DMS79 (cell line): Measurements from ENCODE around the gene MRPL41.
A peak's percentile ranks its signal among the peaks of the same experiment; 100 is the strongest.
"Not testable (repeated sequence)": the region's sequence is repeated elsewhere in the genome, so short reads cannot be mapped to it uniquely, and the experiment has no call there.

Source experiments
- DNase-seq: peaks from one replicate; lab custom pipeline; 2025; lab: John Stamatoyannopoulos, UW

Gene MRPL41

DNA sequence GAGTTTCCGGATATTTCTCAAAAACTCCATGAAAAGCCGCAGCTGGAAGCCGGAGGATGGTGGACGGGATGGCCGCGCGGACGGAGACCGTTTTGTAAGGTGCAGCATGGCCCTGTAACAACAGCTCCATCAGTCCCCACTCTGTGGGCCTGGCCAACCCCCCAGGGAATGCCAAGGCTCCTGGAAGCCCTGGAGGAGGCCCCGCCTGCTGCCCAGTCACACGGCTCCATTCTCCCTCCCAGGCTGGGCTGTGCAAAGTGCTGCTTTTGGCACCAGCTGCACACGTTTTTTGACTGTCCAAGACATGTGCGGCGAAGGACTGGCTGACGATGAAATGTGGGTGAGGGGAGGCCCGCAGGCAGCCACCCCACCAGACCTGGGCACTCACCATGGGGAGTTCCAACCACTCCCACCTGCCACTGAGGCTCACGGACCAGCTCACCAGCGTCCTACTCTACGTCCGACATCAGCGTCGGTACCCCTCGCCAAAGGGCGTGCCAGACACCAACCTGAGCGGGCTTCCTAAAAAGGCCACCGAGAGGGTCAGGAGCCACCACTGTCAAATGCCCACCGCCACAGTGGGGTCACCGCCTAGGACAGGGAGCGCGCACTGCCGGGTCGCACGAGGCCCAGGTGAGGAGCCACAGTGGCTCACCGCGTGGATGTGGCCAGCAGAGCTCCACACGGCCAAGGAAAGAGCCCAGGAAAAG is 28.8 kb upstream of the MRPL41 start:
- no peak for DNase-seq

DNA sequence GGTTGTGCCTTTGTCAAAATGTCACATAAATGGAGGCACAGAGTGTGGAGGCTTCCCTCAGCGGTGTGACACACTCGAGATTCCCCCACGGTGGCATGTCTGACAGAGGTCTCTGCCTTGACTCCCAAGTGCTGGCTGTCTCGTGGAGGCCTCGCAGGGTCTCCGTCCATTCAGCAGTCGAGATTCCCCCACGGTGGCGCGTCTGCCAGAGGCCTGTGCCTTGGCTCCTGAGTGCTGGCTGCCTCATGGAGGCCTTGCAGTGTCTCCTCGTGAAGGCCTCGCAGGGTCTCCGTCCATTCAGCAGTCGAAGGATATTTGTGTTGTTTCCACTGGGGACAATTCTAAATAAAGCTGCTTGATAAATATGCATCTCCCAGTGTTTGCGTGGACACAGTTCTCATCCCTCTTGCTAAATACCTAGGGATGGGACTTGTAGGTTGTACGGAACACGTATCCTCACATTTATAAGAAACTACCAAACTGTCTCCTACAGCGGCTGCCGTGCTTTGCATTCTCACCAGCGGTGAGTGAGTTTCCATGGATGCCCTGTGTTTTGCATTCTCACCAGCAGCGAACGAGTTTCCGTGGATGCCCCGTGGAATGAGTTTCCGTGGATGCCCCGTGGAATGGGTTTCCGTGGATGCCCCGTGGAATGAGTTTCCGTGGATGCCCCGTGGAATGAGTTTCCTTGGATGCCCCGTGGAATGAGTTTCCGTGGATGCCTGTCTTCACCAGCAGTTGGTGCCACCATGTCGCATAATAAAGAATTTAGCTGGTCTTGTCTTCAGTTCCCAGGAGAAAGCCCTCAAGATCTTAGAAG is 27.3 kb upstream of the MRPL41 start:
- DNase-seq: no peak

DNA sequence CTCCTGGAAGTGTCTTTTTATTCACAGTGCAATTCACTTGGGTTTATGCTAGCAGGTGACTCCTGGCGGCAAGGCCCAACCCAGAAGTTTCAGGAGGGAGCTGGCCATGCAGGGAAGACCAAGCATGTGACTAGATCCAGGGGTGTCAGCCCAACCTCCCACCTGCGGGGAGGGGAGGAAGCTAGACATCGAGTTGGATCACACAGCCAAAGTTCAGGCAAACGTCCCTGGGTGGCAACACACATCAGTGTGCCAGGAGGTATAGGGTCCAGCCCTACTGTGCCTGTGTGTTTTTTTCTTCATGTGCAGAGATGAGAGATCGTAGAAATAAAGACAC is 26.7 kb upstream of the MRPL41 start:
- DNase-seq: no peak

DNA sequence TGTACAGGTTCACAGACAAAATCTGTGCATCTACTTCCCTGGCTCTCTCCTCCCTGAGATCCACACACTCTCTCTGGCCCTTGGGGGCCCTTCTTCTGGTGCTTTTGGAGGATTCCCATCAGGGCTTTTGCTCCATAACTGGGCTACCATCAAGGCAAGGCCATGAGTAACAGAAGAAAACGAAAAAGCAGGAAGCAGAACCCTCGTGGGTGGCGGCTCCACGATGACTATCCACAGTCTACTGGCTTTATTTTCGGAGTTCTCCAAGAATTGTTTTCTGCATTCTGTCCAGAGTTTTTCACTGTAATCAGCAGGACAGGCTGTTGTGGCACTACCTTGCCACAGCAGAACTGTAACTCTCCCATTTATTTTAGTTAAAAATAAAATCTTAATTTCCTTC is 21.3 kb upstream of the MRPL41 start:
- no peak for DNase-seq

DNA sequence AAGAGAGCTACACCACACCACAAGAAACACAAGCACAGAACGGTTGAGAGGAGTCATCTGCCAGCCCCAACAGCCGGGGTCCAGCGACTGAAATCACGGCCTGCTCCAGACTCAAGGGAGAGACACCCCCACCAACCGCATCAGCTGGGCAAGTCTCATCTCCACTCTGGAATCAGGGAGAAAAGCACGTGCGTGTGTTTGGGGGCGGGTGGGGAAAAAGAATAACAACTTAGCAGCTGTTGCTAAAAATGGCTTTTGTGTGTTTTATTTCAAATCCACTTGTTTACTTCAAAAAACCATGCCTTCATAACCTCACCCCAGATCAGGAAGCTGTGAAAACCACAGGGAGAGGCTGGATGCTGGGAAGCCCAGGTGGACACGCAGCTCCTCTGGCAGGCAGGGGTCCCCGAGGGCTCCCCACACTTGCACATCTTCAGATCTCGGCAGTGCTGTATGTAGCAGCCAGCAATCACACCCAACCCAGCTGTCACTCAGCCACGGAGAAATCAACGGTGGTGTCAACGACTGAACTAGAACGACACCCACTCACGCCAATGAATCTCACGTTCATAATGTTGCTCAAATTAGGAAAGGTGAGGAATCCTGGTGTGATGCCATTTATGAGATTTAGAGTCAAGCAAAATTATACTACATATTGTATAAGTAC is 20.4 kb upstream of the MRPL41 start:
- no peak for DNase-seq

DNA sequence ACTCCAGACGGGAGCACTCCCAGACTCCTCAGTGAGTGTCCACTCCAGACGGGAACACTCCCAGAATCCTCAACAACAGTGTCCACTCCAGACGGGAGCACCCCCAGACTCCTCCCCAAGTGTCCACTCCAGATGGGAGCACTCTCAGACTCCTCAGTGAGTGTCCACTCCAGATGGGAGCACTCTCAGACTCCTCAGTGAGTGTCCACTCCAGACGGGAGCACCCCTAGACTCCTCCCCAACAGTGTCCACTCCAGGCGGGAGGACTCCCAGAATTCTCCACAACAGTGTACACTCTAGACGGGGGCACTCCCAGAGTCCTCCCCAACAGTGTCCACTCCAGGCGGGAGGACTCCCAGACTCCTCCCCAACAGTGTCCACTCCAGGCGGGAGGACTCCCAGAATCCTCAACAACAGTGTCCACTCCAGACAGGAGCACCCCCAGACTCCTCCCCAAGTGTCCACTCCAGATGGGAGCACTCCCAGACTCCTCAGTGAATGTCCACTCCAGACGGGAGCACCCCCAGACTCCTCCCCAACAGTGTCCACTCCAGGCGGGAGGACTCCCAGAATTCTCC is 18.7 kb upstream of the MRPL41 start:
- DNase-seq: not testable (repeated sequence)

DNA sequence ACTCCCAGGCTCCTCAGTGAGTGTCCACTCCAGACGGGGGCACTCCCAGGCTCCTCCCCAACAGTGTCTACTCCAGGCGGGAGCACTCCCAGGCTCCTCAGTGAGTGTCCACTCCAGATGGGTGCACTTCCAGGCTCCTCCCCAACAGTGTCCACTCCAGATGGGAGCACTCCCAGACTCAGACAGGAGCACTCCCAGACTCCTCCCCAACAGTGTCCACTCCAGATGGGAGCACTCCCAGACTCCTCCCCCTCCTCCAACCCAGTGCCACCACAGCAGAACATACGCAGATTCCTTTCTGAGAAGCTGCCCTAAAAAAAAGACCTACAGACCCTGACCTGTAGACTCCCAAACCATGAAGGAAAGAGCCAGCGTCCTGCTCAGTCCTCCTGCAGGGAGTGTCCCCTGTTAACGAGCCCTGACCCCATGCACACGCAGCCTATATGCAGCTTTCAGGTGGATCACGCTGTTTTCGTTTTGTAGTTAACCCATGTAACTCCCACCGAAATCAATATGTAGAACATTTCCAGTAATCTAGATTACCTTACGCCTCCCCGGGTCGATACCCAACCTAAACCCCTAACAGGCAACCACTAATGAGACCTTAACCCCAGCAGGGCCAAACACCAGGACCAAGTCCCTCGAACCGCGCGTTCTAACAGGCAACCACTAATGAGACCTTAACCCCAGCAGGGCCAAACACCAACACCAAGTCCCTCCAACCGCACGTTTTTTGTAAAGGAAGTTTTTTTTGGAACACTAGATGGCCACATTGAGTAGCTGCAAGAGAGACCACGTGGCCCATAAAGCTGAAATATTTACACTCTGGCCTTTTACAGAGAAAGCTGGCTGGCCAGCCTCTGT is 17.2 kb upstream of the MRPL41 start:
- peak; percentile 66 for DNase-seq

DNA sequence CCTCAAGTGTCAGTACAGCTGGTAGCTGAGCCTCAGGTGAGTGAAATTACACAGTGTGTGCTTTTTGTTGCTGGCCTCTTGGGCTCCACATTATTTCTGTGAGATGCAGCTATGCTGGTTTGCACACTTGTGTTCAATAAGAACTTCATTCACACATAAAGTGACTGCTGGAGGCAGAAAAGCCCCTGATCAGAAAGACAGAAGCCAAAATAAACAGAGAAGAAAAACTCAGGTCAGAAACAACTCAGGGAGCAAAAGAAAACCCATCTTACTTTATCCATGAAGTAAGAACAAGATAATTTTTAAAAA is 16.6 kb upstream of the MRPL41 start:
- DNase-seq: no peak

DNA sequence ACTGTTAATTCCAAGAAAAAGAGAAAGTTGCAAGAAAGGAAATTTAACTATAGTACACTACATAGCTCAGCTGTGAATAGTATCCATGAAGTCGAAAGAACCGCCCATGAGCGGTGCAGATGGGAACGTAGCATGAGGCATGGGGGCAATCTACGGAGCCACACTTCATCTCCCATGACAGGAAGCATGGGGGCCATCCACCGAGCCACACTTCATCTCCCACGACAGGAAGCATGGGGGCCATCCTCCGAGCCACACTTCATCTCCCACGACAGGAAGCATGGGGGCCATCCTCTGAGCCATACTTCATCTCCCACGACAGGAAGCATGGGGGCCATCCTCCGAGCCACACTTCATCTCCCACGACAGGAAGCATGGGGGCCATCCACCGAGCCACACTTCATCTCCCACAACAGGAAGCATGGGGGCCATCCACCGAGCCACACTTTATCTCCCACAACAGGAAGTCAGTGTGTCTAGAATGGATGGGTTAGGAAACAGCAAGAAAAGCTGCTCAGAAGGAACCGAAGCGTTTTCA is 15.0 kb upstream of the MRPL41 start:
- DNase-seq: not testable (repeated sequence)

DNA sequence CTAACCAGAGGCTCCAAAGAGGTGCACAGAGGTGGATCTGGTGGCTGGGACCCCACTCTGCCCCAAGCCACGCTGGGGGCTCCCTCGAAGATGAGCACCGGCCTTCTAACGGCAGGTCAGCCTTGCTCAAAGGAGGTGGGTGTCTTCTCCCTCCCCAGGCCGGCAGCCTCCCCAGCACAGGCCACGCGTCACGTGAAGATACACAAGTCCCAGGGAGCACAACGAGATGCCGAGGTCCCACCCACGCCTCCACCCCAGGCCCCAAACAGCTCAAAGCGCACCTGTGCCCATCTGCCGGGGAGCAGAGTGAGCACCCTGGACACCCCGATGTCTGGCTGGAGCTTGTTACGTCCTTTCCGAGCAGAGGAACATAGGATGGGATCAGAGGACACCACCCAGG is 13.6 kb upstream of the MRPL41 start:
- no peak for DNase-seq

DNA sequence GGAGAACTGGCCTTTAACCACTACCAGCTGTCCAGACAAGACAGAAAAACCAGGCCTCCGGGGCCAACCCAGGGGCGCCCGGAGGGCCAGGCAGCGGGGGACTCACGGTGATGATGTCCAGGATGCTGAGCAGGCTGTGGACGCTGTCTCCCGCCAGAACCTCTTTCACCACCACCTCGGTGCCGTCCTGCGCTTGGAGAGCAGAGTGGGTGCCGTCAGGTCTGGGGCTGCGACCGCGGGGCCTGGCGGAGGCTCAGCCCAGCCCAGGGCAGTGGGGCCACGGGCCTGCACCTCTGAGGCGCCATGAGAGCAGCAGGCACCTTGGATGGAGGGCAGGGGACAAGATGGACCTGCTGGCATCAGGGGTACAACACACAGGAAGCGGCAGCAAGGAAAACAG is 11.1 kb upstream of the MRPL41 start:
- DNase-seq: no peak

DNA sequence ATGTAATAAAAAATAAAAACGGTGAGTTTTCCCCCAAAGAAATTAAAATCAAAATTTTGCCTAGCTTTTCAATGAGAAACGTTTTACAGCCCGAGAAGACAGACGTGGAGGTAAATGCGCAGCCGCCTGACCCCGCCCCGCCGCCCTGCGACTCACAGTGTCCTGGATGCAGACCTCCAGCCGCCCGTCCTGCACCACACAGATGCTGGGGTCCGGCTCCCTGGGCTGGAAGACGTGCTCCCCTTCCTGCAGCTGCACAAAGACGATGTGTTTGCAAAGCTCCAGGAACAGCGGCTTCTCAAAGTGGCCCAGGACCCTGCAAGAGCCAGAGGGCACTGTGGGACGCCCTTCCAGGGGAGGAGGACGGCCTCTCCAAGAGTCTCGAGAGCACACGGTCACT is 9.2 kb upstream of the MRPL41 start:
- DNase-seq: no peak

DNA sequence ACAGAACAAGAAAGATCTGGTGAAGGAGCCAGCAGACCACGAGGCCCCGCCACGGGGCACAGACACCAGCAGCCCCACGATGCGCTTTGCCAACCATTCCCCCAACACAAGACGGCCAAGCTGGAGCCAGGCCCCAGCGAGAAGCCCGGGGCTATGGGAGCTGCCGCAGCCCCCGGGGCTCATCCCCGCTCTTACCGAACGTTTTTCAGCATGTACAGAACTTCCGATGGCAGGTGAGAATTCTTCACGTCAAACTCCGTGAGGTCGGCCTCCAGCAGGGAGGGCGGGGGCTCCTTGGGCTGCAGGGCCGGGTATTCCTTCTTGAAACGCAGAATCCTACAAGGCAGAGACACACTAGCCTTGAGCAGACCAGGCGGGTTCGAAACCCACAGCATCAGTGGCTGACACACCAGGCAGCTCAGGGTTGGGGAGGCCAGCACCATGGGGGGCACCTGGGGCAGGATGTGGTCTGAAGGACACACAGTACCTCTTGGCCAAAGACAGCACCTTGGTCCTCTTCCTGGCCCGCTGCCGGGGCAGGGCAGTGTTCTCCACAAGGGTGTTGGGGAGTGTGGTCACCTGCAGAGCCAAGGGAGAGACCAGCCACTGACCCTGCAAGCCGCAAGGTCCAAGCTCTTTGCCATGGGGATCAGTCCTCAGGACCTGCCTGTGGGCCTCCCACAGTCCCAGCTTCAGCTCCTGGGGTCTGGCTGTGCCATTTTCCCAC is 8.3 kb upstream of the MRPL41 start:
- no peak for DNase-seq

DNA sequence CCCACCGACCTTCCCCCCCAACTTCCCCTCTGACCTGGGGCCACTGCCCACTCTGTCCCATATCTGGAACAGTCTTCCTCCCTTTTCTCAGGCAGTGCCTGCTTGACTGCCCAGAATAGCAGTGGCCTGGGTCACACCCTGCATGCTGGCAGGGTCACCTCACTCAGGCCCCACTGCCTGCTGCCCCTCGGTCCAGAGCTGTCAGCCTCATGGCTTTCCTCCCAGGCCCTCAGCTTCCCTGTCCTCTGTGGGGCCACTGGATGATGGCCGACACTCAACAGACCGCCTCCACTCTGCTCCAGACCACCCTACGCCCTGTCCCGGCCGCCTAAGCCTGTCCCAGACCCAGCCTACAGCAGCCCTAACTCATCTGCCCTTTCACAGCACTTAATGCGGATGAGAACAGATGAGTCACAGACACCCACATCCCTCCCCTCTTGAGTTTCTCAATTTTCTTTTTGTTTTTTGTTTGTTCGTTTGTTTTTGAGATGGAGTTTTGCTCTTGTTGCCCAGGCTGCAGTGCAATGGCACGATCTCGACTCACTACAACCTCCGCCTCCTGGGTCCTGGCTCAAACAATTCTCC is 7.4 kb upstream of the MRPL41 start:
- DNase-seq: no peak

DNA sequence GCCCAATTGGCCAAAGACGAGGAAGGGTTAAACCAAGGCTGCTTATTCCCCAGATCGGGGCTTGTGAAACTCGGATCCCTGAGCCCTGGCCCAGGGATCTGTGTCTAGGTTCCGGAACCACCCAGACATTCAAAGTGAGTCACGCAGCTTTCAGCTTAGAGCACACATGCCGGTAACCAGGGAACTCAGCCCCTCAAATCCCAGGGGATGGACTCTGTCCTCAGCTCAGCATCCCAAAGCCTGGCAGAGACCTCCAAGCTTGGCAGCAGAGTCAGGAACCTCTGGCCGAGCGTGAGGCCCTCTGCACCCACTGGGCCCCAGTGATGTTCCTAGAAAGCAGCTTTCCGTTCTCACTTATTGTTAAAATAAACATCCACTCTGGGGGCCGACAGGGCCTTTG is 6.6 kb upstream of the MRPL41 start:
- DNase-seq: no peak

DNA sequence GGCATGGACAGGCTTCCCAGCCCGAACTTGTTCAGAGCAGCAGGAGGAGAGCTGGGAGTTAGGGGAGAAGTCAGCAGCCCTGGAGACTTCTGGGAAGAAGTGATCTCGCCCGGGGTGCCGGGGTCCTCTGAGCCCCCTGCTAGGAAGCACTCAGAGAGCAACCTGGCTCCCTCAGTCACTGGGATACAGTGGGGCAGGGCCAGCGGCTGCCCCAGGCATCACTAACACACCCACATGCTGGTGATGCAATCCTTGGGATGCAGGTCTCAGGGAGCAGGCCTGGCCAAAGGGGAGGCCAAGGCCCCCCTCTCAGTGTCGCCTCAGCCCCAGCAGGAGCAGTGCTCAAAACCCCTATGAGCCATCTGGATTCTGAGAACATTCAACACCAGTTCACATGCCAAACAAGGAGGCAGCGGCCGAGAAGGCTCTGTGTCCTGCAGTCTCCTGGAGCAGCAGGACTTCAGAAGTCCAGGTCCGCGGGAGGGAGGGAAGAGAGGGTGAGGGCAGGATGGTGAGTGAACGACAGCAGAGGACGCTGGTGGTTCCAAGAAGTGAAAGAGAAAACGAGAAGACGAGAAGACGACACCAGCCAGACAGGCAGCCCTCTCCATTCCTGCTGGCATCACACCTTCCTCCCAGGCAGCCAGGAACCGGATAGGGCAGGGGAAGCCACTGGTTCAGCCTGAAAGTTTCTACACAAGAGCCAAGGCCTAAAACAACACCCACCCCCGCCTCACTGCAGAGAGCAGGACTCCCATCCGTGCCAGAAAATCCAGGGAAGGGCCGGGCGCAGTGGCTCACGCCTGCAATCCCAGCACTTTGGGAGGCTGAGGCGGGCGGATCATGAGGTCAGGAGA is 3.8 kb upstream of the MRPL41 start:
- DNase-seq: no peak

DNA sequence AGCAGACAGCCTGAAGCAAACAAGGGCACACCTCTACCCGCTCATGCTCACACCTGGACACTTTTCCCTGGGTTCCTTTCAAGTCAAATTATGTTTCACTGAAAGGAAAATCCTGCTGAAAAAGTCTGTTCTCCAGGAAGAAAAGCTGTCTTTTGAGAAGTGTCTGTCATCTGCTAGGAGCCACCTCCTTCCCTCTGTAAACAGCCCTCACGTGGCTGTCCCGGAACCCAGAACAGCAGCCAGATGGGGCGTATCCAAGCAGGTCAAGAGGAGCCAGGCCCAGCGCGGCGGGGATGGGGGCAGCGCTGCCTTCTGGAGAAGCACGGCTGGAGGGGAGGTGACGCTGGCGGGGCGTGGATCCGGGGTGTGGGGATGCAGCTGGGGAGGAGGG is 1.5 kb upstream of the MRPL41 start, which contains the start of gene PNPLA7:
Gene PNPLA7 (minus strand): TSS at position 172 of the 391 bp plus-strand sequence. CDS start 205 bp downstream, outside the sequence.
- peak; percentile 74 for DNase-seq

DNA sequence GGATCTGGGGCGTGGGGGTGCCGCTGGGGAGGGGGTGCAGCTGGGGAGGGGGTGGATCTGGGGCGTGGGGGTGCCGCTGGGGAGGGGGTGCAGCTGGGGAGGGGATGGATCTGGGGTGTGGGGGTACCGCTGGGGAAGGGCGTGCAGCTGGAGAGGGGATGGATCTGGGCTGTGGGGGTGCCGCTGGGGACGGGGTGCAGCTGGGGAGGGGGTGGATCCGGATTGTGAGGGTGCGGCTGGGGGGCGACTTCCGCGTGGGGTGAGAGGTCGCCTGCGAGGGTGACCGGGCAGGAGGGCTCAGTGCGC is 768 bp upstream of the MRPL41 start:
- not testable (repeated sequence) for DNase-seq

DNA sequence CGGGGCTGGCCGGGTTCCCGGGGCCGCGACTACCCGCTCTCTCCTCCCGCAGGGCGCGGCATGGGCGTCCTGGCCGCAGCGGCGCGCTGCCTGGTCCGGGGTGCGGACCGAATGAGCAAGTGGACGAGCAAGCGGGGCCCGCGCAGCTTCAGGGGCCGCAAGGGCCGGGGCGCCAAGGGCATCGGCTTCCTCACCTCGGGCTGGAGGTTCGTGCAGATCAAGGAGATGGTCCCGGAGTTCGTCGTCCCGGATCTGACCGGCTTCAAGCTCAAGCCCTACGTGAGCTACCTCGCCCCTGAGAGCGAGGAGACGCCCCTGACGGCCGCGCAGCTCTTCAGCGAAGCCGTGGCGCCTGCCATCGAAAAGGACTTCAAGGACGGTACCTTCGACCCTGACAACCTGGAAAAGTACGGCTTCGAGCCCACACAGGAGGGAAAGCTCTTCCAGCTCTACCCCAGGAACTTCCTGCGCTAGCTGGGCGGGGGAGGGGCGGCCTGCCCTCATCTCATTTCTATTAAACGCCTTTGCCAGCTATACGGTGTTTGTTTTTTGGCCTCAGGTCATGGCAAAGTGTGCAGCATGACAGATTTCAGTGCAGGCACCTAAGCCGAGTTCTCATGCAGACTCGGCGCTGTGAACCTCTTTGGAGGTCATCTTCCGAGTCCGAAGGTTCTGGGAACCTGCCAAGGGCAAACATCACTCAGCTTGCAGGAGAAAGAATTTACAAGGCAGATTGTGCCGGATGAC is 516 bp downstream of the MRPL41 start:
- DNase-seq: no peak
